DMS79 treated with DMSO at 0.1 percent for 48 hours (cell line): Measurements from ENCODE around the gene ZYG11B.
A peak's percentile ranks its signal among the peaks of the same experiment; 100 is the strongest.
"Not testable (repeated sequence)": the region's sequence is repeated elsewhere in the genome, so short reads cannot be mapped to it uniquely, and the experiment has no call there.

Source experiments
- DNase-seq: peaks from one replicate; lab custom pipeline; 2025; lab: John Stamatoyannopoulos, UW

Gene ZYG11B

GRCh38 chr1:52726265-52727113, at the start of gene ZYG11B:
TSS of gene ZYG11B (plus strand) at chr1:52726453. CDS start at chr1:52726654, 201 bp downstream.
- DNase-seq = peak; percentile 72

- no peak for DNase-seq
These were observed 49.0 kb upstream of the ZYG11B start for GRCh38 chr1:52677076-52677806.

- DNase-seq = no peak
These were observed 47.2 kb upstream of the ZYG11B start for GRCh38 chr1:52679048-52679447.

- no peak for DNase-seq
These were observed 46.8 kb upstream of the ZYG11B start for GRCh38 chr1:52679498-52679897.

GRCh38 chr1:52680353-52680752, 45.9 kb upstream of the ZYG11B start:
- DNase-seq = no peak

- DNase-seq = no peak
These were observed 45.1 kb upstream of the ZYG11B start for GRCh38 chr1:52681136-52681535.

- no peak for DNase-seq
These were observed 42.8 kb upstream of the ZYG11B start for GRCh38 chr1:52683367-52683940.

GRCh38 chr1:52684545-52684944, 41.7 kb upstream of the ZYG11B start:
- DNase-seq = no peak

GRCh38 chr1:52686261-52686751, 39.9 kb upstream of the ZYG11B start:
- DNase-seq = peak; percentile 50

GRCh38 chr1:52686830-52687229, 39.4 kb upstream of the ZYG11B start:
- no peak for DNase-seq

GRCh38 chr1:52691821-52692220, 34.4 kb upstream of the ZYG11B start:
- DNase-seq = no peak

- DNase-seq = no peak
These were observed 33.6 kb upstream of the ZYG11B start for GRCh38 chr1:52692697-52693096.

GRCh38 chr1:52693351-52693750, 32.9 kb upstream of the ZYG11B start:
- DNase-seq = not testable (repeated sequence)

GRCh38 chr1:52693843-52694242, 32.4 kb upstream of the ZYG11B start:
- DNase-seq = no peak

GRCh38 chr1:52695627-52696026, 30.6 kb upstream of the ZYG11B start:
- DNase-seq = no peak

GRCh38 chr1:52697795-52698674, 28.2 kb upstream of the ZYG11B start, which contains the start of gene COA7:
TSS of gene COA7 (minus strand) at chr1:52698347. CDS start at chr1:52698326, 21 bp downstream.
- DNase-seq = peak; percentile 63

GRCh38 chr1:52702886-52703787, 23.1 kb upstream of the ZYG11B start:
- peak; percentile 92 for DNase-seq

- DNase-seq = no peak
These were observed 20.1 kb upstream of the ZYG11B start for GRCh38 chr1:52706136-52706670.

GRCh38 chr1:52706941-52707926, 19.0 kb upstream of the ZYG11B start:
- no peak for DNase-seq
